Measurements from ENCODE around the gene TBC1D3E.
"Not testable (repeated sequence)": the region's sequence is repeated elsewhere in the genome, so short reads cannot be mapped to it uniquely, and the experiment has no call there.

Gene TBC1D3E

DNA sequence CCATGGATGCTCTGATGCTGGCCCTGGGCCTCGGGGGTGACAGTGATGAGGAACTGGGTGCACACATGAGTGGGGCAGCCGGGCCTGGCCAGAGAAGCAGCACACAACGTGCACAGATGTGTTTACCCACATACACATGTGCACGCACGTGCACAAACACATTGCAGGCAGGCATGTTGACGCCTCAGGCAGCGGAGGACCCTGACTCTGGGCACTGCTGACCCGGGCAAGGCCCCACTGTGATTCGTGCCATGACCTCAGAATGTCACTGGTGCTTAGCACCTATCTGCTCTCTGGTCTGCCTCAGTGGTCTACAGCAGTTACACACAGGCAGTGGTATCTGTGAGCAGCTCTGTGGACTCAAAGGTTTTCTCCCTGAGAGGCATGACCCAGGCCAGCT, at the start of gene TBC1D3E:
Gene TBC1D3E, plus strand, starts transcription at position 301 of the 400 bp plus-strand sequence. CDS start 1,545 bp downstream, outside the sequence.
- not testable (repeated sequence) for DNase-seq

DNA sequence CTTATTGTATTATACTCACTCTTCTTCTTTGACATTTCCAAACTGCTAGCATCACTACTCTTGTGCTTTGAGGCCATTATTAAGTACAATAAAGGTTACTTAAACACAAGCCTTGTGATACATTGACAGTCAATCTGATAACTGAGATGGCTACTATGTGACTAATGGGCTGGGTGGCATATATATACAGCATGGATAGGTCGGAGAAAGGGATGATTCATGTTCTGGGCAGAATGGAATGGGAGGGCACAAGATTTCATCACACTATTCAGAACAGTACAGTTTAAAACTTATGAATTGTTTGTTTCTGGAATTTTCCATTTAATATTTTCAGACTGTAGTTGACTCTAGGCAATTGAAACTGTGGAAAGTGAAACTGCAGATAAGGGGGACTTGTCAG, 40.4 kb upstream of the TBC1D3E start:
- DNase-seq, result not testable (repeated sequence)

DNA sequence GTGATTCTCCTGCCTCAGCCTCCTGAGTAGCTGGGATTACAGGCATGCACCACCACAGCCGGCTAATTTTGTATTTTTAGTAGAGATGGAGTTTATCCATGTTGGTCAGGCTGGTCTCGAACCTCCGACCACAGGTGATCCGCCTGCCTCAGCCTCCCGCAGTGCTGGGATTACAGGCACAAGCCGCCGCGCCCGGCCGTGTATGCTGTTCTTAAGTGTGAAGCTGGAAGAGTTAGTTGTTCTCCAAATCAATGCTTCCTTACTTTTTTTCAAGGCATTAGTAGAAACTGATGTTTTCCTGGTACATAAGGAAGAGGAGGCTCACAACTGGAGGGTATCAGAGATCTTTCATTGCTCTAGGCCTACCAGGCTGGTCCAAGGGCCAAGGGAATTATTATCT, 39.6 kb upstream of the TBC1D3E start:
- not testable (repeated sequence) for DNase-seq

DNA sequence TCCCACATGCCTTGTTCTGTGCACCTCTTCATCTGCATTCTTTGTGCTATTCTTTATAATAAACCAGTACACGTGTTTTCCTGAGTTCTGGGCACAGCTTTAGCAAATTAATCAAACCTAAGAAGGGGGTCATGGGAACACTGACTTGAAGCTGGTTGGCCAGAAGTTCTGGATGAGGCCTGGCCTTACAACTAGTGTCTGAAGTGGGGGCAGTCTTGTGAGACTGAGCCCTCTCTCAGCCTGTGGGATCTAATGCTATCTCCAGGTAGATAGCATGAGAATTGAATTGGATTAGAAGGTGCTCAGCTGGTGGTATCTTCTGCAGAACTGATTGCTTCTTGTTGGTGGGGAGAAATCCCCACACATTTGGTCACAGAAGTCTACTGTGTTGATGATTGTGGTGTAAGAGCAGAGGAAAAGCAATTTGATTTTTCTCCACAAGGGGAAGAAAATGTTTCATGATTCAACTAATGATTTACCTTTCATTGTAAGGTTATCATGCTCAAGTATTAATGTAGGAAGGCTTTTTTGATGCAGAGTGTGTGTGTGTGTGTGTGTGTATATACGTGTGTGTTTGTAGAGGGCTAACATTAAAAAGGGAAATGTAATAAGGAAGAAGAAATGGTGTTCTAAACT, 33.6 kb upstream of the TBC1D3E start:
- not testable (repeated sequence) for DNase-seq

DNA sequence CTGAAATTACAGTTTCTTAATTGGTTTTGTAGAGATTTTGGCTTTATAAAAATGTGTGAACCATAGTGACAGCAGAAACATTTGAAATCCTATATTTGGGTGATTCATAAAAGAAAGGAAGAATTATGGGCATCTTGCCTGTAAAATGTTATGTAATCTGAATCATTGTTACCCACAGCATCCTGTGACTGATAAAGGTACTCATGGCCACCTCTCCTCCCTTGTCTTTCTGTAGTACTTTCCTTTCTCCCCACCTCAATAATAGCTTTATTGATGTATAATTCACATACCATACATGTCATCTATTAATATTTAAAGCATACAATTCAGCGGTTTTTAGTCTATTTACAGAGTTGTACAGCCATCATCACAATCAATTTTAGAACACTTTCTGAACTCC, 28.5 kb upstream of the TBC1D3E start:
- DNase-seq, result not testable (repeated sequence)

DNA sequence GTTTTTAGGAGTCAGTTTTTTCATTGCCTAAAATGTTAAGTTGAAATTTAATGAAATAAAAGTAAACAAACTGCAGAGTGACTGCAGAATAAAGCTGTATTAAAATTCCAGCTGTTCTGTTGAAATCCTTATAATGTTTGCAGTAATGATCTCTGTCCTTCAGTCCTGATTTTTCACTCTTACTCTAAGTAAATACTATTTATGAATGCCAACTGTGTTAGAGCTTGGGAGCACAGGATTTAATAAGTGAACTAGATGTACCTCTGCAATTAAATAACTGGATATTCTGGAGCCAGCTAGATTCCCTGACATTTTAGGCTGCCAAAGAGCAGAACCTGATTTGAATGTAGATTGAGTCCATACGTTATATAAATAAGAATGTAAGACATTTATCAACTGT, 7.9 kb upstream of the TBC1D3E start:
- DNase-seq, result not testable (repeated sequence)

DNA sequence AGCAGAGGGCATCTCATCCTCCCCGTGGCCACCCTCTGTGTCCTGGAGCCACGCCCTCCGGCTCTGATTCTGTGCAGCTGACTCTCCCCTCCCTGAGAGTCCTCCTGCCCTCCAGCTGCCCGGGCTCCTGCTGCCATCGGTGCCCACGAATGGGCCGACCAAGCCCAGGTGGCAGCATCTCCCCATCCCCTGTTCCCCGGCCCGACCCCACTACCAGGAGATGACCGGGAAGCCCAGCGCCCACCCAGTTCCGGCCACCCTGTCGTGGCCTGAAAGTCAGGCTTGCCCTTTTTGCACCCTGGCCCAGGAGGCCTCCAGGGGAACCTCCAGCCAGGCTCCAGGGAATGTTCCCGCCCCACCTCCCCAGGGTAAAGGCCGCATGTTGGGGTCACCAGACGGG, 7.1 kb downstream of the TBC1D3E start:
- DNase-seq, result not testable (repeated sequence)

All from DMS53 (cell line).